Endothelial cell of umbilical vein (primary cell): ENCODE results near the gene ERCC8. TPM values are rescaled to one million over a fixed set of nuclear protein-coding genes. Genes with fewer than 3 reads are reported as not detected.

Source experiments
- BruUV-seq: library from RNA; stranded (reverse); fragments of 400-500 nt; replicated peaks from 2 replicates; lab custom pipeline; 2021; lab: Mats Ljungman, UMichigan
- CTCF ChIA-PET: fragments of 300-600, 350-600 bp; sonication (Branson Sonifier 250); formaldehyde crosslinking; loops from one replicate; lab custom pipeline; 2021; ENCODE audit warnings: antibody characterized with exemption, inconsistent platforms; lab: Charles Lee
- POLR2A ChIA-PET: fragments of 300-600, 350-600 bp; sonication (Branson Sonifier 250); formaldehyde crosslinking; loops from one replicate; lab custom pipeline; 2021; ENCODE audit warnings: antibody characterized with exemption, inconsistent platforms; lab: Charles Lee
- DNase-seq: peaks from one replicate; pipeline ENCODE4 v3.0.0-alpha.2; 2011; ENCODE audit warnings: low read depth, low spot score
- FAIRE-seq: peaks from 2 replicates; lab custom pipeline; 2011; peaks lifted over from hg19 to GRCh38; lab: Jason Lieb, UNC
- H2AFZ ChIP-seq: 2 replicates; pipeline ENCODE4 v1.6.0; 2012; ENCODE audit warnings: low read depth, low read length, control low read depth, inconsistent platforms
- H3K27ac ChIP-seq: 2 replicates; pipeline ENCODE4 v1.5.1; 2011; ENCODE audit warnings: low read depth, mild to moderate bottlenecking, control low read depth, low read length, moderate library complexity; ENCODE audit not compliant: insufficient read depth
- H3K27me3 ChIP-seq, 2 experiments: 2 replicates each; pipeline versions ENCODE4 v1.6.0 to v1.6.1; 2011; ENCODE audit warnings: low read length in 2 of 2, mixed read lengths in 1 of 2; ENCODE audit not compliant: control insufficient read depth in 2 of 2, insufficient read depth in 2 of 2
- H3K36me3 ChIP-seq, 2 experiments: 2 replicates in 1 of 2; 3 replicates in 1 of 2; pipeline ENCODE4 v1.5.1; 2011; ENCODE audit warnings: low read length in 2 of 2, mild to moderate bottlenecking in 1 of 2, moderate library complexity in 1 of 2; ENCODE audit not compliant: control insufficient read depth in 2 of 2, insufficient read depth in 2 of 2; ENCODE audit errors: extremely low read depth in 1 of 2
- H3K4me1 ChIP-seq: 3 replicates; pipeline ENCODE4 v1.5.1; 2011; ENCODE audit warnings: mild to moderate bottlenecking, low read length; ENCODE audit not compliant: control insufficient read depth, insufficient read depth; ENCODE audit errors: extremely low read depth
- H3K4me2 ChIP-seq: 2 replicates; pipeline ENCODE4 v1.6.1; 2011; ENCODE audit warnings: low read length, control low read depth, mixed read lengths; ENCODE audit not compliant: insufficient read depth
- H3K4me3 ChIP-seq, 3 experiments: fragments of 200-600 bp in 1 of 3; sonication (generic), shearing (Covaris generic) in 1 of 3; replicated peaks in 1 of 3; 2 replicates each; pipeline ENCODE4 v1.5.1; 2011 to 2016; ENCODE audit warnings: control low read depth in 3 of 3, low read length in 3 of 3, mild to moderate bottlenecking in 2 of 3, inconsistent platforms in 1 of 3, low read depth in 1 of 3, moderate library complexity in 1 of 3; ENCODE audit not compliant: insufficient read depth in 1 of 3
- H3K79me2 ChIP-seq: 2 replicates; pipeline ENCODE4 v1.6.0; 2012; ENCODE audit warnings: low read length, inconsistent platforms; ENCODE audit not compliant: control insufficient read depth, insufficient read depth
- H3K9ac ChIP-seq: replicated peaks from 2 replicates; pipeline ENCODE3; 2011; ENCODE audit warnings: low read length, control low read depth; ENCODE audit not compliant: insufficient read depth; ENCODE audit errors: extremely low read depth
- H3K9me1 ChIP-seq: replicated peaks from 3 replicates; pipeline ENCODE4 v1.6.0; 2011; ENCODE audit warnings: mild to moderate bottlenecking, low read length; ENCODE audit not compliant: control insufficient read depth, insufficient read depth; ENCODE audit errors: extremely low read depth
- H3K9me3 ChIP-seq: replicated peaks from 2 replicates; pipeline ENCODE4 v1.5.1; 2012; ENCODE audit warnings: low read length, inconsistent platforms; ENCODE audit not compliant: control insufficient read depth, insufficient read depth
- H4K20me1 ChIP-seq: replicated peaks from 2 replicates; pipeline ENCODE3; 2011; ENCODE audit warnings: mild to moderate bottlenecking, low read length; ENCODE audit not compliant: control insufficient read depth, insufficient read depth; ENCODE audit errors: extremely low read depth
- EZH2 ChIP-seq: IDR thresholded peaks from 2 replicates; pipeline ENCODE4 v1.6.1; 2012; ENCODE audit warnings: borderline replicate concordance, low read depth, mild to moderate bottlenecking, moderate library complexity, low read length, inconsistent platforms; ENCODE audit not compliant: severe bottlenecking
- FOS ChIP-seq: IDR thresholded peaks from 2 replicates; pipeline ENCODE4 v1.6.1; 2011; ENCODE audit warnings: mild to moderate bottlenecking, low read length, moderate library complexity, borderline replicate concordance; ENCODE audit not compliant: insufficient read depth
- GATA2 ChIP-seq: IDR thresholded peaks from 2 replicates; pipeline ENCODE4 v1.7.0; 2011; ENCODE audit warnings: low read depth, mild to moderate bottlenecking, moderate library complexity, mixed read lengths, low read length; ENCODE audit not compliant: insufficient read length, insufficient read depth
- JUN ChIP-seq: IDR thresholded peaks from 2 replicates; pipeline ENCODE4 v1.6.1; 2011; ENCODE audit warnings: borderline replicate concordance, low read depth; ENCODE audit not compliant: insufficient read length, insufficient read depth
- MYC ChIP-seq: IDR thresholded peaks from one replicate; pipeline ENCODE4 v1.6.1; 2011; ENCODE audit warnings: mild to moderate bottlenecking, low read depth, low read length
- POLR2A ChIP-seq: IDR thresholded peaks from 2 replicates; pipeline ENCODE4 v1.6.1; 2012; ENCODE audit warnings: low read depth, mild to moderate bottlenecking, control low read depth, low read length
- POLR2AphosphoS5 ChIP-seq: IDR thresholded peaks from 2 replicates; pipeline ENCODE4 v1.6.1; 2012; ENCODE audit warnings: low read depth, mild to moderate bottlenecking, control low read depth, low read length, moderate library complexity; ENCODE audit not compliant: insufficient read depth
- dilution Hi-C: fragments of 300-500 bp; cut with MboI; formaldehyde crosslinking; loops from one replicate; pipeline ENCODE4 v1.15.0; 2019; ENCODE audit warnings: low sequenced_read_pairs; ENCODE audit not compliant: extremely low pct_ligation_motif_present
- intact Hi-C: fragments of 100-400 bp; cut with micrococcal nuclease; formaldehyde crosslinking; loops from one replicate; pipeline ENCODE4 v1.10.0; 2022
- polyA plus RNA-seq, 4 experiments: library from polyadenylated mRNA; depleted of rRNA in 3 of 4; stranded (reverse) in 3 of 4; unstranded in 1 of 4; fragments of >200 nt; gene quantifications; 2 replicates each; pipeline versions ENCODE4 v1.2.1 to v1.2.3, GENCODE V29; 2011 to 2012; ENCODE audit warnings: missing spikeins in 1 of 4
- total RNA-seq: library from RNA; stranded (reverse); gene quantifications from 2 replicates; pipeline ENCODE4 v1.2.3, GENCODE V29; 2021
- TF ChIP-seq, protein P1 (sequence below), 2 donors: IDR thresholded peaks; 1 replicate in 1 of 2; 2 replicates in 1 of 2; pipeline ENCODE4 v1.5.1; 2011; ENCODE audit warnings: low read length in 2 of 2, mild to moderate bottlenecking in 2 of 2, moderate library complexity in 2 of 2, control low read depth in 1 of 2, inconsistent platforms in 1 of 2, low read depth in 1 of 2; ENCODE audit not compliant: insufficient read depth in 1 of 2; ENCODE audit errors: extremely low read depth in 1 of 2
- TF ChIP-seq, protein P2 (sequence below): IDR thresholded peaks from 2 replicates; pipeline ENCODE4 v1.6.1; 2011; ENCODE audit not compliant: insufficient read depth, insufficient read length

Gene ERCC8
- total and polyA plus RNA-seq, 2 donors (not counting 3 experiments of a cell fraction or from before 2014, with no cell fraction given) = 10.4 to 11.8 TPM

DNA sequence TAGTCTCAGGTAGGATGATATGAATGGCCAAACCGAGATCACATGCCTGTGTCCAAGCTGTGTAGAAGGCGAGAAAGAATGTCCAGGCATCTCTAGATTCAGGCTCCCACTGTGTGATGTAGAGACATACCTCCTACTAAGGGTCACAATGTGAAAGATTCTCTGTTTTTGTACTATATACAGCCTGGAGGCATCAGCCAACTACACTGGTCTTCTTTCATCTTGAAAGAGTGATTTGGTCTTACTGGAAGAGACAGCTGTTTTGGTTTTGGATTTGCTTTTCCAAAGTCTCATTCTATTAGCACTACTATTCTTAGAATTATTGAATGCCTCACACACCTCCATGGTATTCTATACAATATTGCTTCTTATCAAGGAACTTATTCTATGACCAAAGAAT, 26.4 kb downstream of the ERCC8 start:
- dilution Hi-C loops = no loop called here
- intact Hi-C loops = no loop called here

More for the DNA sequence above, 26.4 kb downstream of the ERCC8 start:
- H3K27ac ChIP-seq = no peak overlapping the region
- BruUV-seq = no TSS peak
- ChIA-PET POLR2A (no interaction called here), CTCF (interaction anchor here (1.0 to 2.0 kb wide), 2 partner anchors 11 to 12 kb away, joined by 3 to 8 read pairs; no protein-coding TSS in a partner anchor)
- no peaks in the 10 kb centered on the region for H4K20me1 ChIP-seq
- TF ChIP-seq POLR2AphosphoS5 (no peak), JUN (no peak), GATA2 (no peak), POLR2A (no peak), MYC (no peak), EZH2 (no peak), FOS (no peak)
- TF ChIP-seq, protein P1, sequence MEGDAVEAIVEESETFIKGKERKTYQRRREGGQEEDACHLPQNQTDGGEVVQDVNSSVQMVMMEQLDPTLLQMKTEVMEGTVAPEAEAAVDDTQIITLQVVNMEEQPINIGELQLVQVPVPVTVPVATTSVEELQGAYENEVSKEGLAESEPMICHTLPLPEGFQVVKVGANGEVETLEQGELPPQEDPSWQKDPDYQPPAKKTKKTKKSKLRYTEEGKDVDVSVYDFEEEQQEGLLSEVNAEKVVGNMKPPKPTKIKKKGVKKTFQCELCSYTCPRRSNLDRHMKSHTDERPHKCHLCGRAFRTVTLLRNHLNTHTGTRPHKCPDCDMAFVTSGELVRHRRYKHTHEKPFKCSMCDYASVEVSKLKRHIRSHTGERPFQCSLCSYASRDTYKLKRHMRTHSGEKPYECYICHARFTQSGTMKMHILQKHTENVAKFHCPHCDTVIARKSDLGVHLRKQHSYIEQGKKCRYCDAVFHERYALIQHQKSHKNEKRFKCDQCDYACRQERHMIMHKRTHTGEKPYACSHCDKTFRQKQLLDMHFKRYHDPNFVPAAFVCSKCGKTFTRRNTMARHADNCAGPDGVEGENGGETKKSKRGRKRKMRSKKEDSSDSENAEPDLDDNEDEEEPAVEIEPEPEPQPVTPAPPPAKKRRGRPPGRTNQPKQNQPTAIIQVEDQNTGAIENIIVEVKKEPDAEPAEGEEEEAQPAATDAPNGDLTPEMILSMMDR (IDR thresholded peaks at IDR 0.05; ENCODE audit: extremely low read depth in 1 of 2, insufficient read depth in 1 of 2, low read depth in 1 of 2, low read length in 2 of 2) = no peak
- TF ChIP-seq, protein P2, sequence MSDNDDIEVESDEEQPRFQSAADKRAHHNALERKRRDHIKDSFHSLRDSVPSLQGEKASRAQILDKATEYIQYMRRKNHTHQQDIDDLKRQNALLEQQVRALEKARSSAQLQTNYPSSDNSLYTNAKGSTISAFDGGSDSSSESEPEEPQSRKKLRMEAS = no peak
- H3K9me1 ChIP-seq = no peaks in the 10 kb centered on the region
- no peak overlapping the region for H2AFZ ChIP-seq
- H3K9ac ChIP-seq = no peak overlapping the region
- FAIRE-seq (no peak), DNase-seq (no peak)
- H3K4me2 ChIP-seq = no peak overlapping the region
- no peaks in the 10 kb centered on the region for H3K9me3 ChIP-seq
- H3K4me3 ChIP-seq = no peak overlapping the region
- no peaks in the 10 kb centered on the region for H3K79me2 ChIP-seq
- H3K27me3 ChIP-seq = no peaks in the 10 kb centered on the region
- peaks cover 0 to 2% of the 10 kb centered on the region in 2 experiments for H3K36me3 ChIP-seq
- H3K4me1 ChIP-seq = no peaks in the 10 kb centered on the region
